GM21529 (cell line): Measurements from ENCODE around the gene RAB11FIP4.

Experiments used
- ATAC-seq: cut with Tn5 transposase; IDR thresholded peaks from one replicate; pipeline ENCODE4 v1.9.1; 2021; ENCODE audit not compliant: unreplicated experiment

Gene RAB11FIP4

DNA sequence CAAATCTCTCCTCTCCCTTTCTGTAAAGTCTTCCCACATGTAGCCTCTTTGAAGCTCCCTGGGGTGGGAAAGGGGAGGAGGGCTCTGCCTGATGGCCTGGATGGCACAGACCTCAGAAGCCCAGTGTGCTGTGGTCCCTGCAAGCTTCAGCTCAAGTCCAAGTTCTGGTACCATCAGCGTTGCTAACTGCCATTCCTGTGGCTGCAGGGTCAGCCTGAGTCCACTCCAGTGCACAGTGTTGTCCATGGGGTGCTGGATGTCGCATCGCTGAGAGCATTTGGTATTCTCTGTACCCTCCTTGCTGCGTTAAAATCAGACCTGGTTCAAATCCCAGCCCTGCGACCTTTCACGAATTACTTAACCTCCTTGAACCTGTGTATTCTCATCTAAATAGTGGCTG lies 105.1 kb downstream of the RAB11FIP4 start:
- no peak for ATAC-seq

DNA sequence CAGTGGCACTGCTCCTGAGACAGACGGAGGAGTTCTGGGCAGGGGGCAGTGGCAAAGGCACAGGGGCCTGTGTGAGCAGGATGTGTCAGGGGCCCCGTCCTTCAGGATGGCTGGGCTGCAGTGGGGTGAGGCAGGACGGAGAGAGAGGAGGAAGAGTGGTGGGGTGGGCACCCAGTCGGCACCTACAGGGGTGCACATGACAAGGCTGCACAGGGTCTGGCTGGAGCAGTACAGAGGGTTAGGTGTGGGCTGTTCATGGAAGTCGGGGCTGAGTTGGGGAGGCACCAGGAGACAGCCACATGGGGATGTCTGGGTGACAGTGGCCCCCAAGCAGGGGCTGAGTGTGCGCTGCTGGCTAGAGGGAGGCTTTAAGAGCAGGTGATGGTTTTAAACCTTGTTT lies 106.0 kb downstream of the RAB11FIP4 start:
- no peak for ATAC-seq

GRCh38 chr17:31497994-31498826 lies 106.7 kb downstream of the RAB11FIP4 start:
- ATAC-seq, result no peak

- ATAC-seq, result no peak
Observed at GRCh38 chr17:31499771-31500554, 108.5 kb downstream of the RAB11FIP4 start.

DNA sequence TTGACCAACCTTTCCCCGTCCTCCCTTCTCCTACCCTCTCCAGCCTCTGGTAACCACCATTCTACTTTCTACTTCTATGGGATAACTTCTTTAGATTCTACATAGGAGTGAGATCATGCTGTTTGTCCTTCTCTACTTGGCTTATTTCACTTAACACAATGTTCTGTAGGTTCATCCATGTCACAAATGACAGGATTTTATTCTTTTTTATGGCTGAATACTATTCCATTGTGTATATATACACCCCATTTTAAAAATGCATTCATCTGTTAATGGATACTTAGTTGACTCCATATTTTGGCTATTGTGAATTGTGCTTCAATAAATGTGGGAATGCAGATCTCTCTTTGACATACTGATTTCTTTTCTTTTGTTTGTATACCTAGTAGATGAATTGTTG lies 115.0 kb downstream of the RAB11FIP4 start:
- no peak for ATAC-seq

DNA sequence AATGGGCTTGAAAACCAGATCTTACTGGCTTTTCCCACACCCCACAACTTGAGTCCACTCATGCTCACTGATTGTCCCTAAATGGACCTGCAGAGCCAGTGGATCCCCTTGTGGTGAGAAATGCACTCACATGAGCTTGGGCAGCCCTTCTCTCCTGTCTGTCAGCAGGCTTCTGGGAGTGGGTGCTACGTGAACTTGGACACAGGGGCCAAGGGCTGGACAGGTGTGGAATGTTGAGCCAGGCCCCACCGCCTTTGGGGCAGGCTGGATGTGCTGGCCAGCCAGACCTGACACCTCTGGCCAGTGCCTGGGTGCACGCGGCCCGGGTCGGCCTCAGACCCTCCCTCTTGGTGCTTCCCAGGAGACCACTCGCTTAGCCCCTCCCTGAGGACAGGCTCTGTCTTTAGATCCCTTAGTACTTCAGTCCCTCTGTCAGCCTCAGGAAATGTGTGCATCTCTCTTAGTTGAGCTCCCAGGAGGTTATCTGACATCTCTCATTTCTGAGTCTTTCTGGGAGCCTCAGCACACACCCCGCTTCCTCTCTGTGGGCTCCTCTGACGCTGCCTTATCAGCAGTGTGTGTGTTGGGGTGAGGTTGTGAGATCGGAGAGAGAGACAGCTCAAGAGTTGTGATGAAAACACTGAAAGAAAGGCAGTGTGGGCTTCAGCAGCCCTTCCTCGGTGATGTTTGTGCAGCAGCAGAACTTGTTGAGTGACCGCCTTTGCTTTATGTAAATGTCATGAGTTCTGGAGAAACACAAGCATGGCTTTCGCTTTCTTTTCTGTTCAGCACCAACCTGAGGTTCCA lies 117.0 kb downstream of the RAB11FIP4 start:
- ATAC-seq, result peak; percentile 77

DNA sequence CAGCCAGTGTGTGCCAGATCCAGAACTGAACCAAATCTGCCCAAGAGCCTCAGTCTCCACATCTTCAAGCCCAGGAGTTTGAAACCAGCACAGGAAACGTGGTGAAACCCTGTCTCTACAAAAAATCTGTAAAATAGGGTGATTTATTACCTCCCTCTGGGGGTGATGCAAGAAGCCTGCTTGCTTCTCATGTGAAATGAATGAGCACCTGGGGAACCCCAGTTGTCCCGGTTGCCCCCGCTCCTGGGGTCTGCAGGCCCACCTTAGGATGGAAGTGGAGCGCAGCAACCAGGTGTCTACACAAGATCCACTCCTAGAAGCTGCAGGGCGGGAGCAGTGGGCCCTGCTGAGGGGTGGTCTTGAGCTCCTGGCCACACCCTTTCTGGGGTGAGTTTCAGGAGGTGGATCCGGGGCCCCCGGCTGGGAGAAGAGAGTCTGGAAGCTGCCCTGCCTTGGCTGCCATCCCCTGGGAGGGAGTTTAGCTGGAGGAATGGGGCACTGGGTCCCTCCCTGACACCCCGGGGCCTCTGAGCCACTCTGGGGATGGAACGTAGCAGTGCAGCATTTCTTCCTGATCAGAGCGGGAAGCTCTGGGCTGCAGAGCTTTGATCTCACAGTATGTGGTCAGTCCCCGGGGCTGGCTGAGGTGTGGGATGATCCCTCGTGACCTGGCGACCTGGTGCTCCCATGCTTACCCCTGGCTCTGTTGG lies 117.8 kb downstream of the RAB11FIP4 start:
- peak; percentile 26 for ATAC-seq

DNA sequence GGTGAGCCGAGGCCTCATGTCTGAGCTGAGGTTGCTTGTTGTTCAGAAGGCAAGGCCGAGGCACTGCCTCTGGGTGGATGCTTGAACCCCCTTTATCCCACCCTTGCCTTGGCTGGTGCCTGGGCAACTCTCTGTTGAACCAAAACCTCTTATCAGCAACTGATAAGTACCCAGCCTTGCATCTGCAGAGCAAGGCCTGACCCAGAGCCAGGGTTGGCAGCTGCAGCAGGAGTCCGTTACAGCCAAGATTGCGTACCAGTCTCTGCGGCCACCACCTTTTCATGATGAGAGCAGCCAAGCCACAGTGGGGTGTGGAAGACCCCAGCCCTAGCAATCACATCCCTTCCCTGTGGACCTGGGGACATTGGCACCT lies 118.3 kb downstream of the RAB11FIP4 start:
- ATAC-seq, result no peak

DNA sequence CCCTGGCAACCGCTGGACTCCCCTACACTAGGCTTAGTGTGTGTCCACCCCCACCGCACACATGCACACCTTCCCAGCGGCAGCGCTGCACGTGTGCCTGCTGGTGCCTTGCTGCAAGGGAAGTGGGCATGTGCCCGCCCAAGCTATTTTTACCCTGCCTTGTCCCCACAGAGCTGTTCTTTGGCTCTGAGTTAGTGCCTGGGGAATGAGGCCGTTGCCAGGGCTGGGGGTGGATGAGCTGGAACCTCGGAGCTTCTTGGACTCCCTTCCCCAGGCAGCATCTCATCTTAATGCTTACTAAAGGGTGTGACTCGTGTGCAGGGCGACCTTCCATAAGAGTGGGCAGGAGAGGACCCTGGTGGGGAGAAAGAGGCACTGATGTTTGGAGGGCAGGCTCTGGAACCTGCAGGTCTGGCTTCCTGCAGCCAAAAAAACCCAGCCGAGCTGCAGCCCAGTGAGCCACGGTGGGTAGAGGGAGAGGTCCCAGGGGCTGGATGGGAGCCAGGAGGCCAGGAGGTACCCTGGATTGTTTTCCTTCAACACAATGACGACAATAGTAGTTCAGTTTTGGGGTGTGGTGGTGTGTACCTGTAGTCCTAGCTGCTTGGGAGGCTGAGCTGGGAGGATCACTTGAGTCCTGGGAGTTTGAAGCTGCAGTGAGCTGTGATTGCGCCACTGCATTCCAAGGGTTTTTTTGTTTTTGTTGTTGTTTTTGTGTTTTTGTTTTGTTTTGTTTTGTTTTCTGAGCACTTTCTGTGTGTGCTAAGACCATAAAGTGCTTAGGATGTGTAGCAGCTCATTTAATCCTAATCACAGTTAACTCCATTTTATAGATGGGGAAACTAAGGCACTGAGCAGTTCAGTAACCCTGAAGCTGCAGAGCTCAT lies 119.1 kb downstream of the RAB11FIP4 start:
- no peak for ATAC-seq

- ATAC-seq, result no peak
Observed at GRCh38 chr17:31511195-31511578, 119.7 kb downstream of the RAB11FIP4 start.

GRCh38 chr17:31511580-31511979 lies 120.1 kb downstream of the RAB11FIP4 start:
- no peak for ATAC-seq

GRCh38 chr17:31512104-31512740 lies 120.7 kb downstream of the RAB11FIP4 start:
- ATAC-seq, result no peak

DNA sequence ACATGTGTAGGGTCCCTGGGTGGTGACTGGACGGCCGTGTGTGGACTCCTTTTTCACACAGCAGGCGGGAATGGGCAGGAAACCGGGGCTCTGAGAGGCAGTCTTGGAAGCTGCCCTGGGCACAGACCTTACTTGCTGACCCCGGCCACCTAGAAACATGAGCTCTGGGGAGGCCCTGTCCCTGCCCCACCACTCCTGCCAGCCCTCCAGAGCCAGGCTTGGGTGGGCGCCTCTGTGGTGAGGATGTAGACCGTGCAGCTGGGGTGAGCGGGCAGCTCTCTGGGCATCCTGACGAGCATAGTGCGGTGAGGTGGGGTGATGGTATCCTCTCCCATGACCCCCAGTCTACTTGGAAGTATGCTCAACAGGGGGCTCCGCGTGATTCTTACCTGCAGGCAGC lies 121.3 kb downstream of the RAB11FIP4 start:
- ATAC-seq, result no peak

DNA sequence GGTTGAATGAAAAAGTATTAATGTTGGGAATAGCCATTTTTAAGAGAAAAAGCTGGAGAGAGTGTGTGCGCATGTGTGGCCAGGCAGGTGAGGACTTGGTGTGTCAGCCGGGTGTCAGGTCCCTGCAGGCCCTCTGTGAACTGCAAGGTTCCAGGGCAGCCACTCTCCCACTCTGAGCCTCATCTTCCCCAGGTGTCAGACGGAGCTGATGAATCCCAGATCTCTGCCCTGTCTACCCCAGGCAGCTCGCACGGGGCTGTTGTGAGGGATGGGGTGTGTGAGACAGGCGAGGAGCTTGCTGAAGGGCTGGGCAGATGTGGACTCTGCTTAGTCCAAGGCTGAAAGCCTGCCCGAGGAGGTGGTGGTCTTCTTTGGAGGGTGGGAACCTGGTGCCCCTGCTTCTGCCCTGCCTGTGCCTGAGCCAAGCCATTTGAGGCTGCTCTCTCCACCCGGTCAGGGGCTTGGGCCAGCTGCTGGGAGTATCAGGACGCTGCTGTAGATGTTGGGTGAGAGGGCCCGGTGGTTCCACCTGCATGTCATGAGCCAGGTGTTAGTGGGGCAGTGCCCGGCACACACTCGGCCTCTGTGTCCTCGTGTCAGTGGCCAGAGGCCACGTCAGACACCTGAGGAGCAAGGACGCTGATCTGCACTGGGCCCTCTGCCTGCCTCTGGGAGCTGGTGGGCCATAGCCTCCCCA lies 122.4 kb downstream of the RAB11FIP4 start:
- no peak for ATAC-seq

DNA sequence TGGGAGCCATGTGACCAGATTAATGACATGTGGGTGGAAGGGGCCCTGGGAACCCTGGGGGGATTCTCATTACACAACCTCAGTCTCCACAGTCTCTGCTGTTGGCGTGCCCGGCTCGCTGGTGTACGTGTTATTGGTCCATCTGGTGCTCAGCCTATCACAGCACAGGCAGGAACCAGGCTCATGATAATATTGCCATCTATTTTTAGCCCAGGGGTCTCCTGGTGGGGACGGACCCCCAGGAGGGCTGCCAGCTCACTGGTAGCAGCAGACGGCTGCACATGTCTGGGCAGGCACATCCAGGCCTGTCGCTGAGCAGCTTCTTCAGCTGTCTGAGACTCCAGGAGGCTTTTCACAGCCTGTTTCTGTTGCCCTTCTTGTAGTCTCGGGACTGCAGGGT lies 123.8 kb downstream of the RAB11FIP4 start:
- ATAC-seq, result no peak

DNA sequence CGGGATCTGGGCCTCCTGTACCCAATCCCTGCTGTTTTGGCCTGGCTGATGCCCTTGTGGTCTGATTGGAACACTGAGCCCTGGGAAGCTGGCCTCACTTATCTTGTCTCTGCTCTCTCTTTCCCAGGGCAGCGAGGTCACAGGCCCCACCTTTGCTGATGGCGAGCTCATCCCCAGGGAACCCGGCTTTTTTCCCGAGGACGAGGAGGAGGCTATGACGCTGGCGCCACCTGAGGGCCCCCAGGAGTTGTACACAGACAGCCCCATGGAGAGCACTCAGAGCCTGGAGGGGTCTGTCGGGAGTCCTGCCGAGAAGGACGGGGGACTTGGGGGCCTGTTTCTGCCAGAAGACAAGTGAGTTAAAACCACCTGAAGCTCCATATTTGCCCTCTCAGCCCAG lies 126.0 kb downstream of the RAB11FIP4 start:
- no peak for ATAC-seq

- no peak for ATAC-seq
Observed at GRCh38 chr17:31518478-31518877, 127.0 kb downstream of the RAB11FIP4 start.

DNA sequence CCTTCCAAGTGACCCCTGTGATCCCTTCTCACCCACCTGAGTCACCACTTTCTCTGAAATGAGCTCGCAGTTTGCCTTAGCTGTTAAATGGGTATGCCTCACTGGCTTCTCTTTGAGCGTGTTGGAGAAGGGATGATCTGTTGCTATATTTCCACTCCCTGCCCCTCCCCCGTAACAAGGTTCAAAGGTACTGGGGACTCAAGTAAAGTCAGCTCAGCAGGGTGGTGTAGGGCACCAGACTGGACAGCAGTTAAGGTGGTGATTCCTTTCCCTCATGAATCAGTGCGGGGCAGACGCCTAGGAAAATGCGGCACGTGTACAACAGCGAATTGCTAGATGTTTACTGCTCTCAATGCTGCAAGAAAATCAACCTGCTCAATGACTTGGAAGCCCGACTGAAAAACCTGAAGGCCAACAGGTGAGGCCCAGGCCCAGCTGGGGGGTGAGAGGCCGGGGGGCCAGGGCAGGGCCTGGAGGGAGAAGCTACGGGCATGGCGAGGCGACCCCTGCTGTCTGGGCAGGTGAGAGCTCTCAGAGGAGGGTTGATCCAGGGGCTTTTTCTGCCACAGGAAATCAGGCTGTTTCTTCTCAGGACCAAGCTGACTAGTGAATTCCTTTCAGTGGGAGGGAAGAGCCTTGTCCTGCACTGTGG lies 130.3 kb downstream of the RAB11FIP4 start:
- ATAC-seq, result no peak
